Gastrocnemius medialis (tissue), 4 donors: ENCODE results near the gene WNT7A.

Source experiments
- POLR2A ChIP-seq, 2 donors: fragments of 450-650 bp; IDR thresholded peaks; one replicate each; pipeline ENCODE4 v1.6.1; 2017; ENCODE audit warnings: antibody characterized with exemption in 2 of 2, mild to moderate bottlenecking in 2 of 2, moderate library complexity in 2 of 2
- TF ChIP-seq, protein P1 (sequence below), 5 experiments: fragments of 450-650 bp in 3 of 5; fragments of 200-600 bp in 2 of 5; sonication (generic) in 2 of 5; IDR thresholded peaks in 4 of 5; conservative IDR thresholded peaks in 1 of 5; 1 replicate in 4 of 5; 2 replicates in 1 of 5; pipeline ENCODE4 v1.5.1; 2016 to 2019; ENCODE audit warnings: antibody characterized with exemption in 5 of 5, mild to moderate bottlenecking in 3 of 5, moderate library complexity in 3 of 5

DNA sequence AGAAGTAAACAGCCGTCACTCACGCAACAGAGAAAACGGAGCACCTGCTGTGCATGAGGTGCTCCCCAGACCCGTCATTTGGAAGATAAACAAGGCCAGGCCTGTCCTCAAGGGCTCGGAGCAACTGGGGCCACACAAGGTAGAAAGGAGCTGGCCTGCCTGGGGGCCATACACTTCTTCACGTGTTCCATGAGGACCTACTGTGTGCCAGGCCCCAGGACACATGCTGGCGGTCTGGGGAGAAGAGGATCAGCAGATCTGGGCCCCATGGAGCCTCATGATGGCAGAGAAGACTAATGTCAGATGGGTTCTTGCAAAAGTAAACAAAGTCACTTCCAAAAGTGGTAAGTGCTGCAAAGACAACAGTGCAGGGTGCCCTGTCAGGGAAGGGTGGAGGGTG is 14.3 kb downstream of the WNT7A start:
- TF ChIP-seq, protein P1, sequence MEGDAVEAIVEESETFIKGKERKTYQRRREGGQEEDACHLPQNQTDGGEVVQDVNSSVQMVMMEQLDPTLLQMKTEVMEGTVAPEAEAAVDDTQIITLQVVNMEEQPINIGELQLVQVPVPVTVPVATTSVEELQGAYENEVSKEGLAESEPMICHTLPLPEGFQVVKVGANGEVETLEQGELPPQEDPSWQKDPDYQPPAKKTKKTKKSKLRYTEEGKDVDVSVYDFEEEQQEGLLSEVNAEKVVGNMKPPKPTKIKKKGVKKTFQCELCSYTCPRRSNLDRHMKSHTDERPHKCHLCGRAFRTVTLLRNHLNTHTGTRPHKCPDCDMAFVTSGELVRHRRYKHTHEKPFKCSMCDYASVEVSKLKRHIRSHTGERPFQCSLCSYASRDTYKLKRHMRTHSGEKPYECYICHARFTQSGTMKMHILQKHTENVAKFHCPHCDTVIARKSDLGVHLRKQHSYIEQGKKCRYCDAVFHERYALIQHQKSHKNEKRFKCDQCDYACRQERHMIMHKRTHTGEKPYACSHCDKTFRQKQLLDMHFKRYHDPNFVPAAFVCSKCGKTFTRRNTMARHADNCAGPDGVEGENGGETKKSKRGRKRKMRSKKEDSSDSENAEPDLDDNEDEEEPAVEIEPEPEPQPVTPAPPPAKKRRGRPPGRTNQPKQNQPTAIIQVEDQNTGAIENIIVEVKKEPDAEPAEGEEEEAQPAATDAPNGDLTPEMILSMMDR (IDR thresholded peaks at IDR 0.05 in 4 of 5, conservative IDR thresholded peaks at IDR 0.05 in 1 of 5), result no peak
- TF ChIP-seq POLR2A (IDR thresholded peaks at IDR 0.05), result no peak
